Mesothelial cell of epicardium (in vitro differentiated cells): Measurements from ENCODE around the gene TH. TPM values are rescaled to one million over a fixed set of nuclear protein-coding genes. Genes with fewer than 3 reads are reported as not detected.

ENCODE experiments used
- DNase-seq, 2 experiments: peaks; one replicate each; pipeline ENCODE4 v3.0.0; 2021; ENCODE audit warnings: low spot score in 2 of 2; ENCODE audit not compliant: unreplicated experiment in 2 of 2
- H3K27ac Mint-ChIP-seq: 2 replicates; pipeline ENCODE4 v1.8.0; 2021; ENCODE audit warnings: mixed read lengths
- H3K27me3 Mint-ChIP-seq: 2 replicates; pipeline ENCODE4 v1.8.0; 2021; ENCODE audit warnings: low read depth, mixed read lengths
- H3K36me3 Mint-ChIP-seq: 2 replicates; pipeline ENCODE4 v1.8.0; 2021; ENCODE audit warnings: mixed read lengths
- H3K4me1 Mint-ChIP-seq: 2 replicates; pipeline ENCODE4 v1.8.0; 2021; ENCODE audit warnings: mixed read lengths
- H3K4me3 Mint-ChIP-seq: 2 replicates; pipeline ENCODE4 v1.8.0; 2021; ENCODE audit warnings: mild to moderate bottlenecking, moderate library complexity, mixed read lengths
- H3K9me3 Mint-ChIP-seq: 2 replicates; pipeline ENCODE4 v1.8.0; 2021; ENCODE audit warnings: mixed read lengths
- CTCF ChIP-seq: fragments of 200-600 bp; sonication (generic); IDR thresholded peaks from one replicate; pipeline ENCODE4 v1.5.0; 2021; ENCODE audit warnings: antibody characterized with exemption; ENCODE audit not compliant: unreplicated experiment
- total RNA-seq: library from RNA; stranded (reverse); gene quantifications from 3 replicates; pipeline ENCODE4 v1.2.1, GENCODE V29; 2021

Gene TH
- total RNA-seq, 1 donor from 2014 or later: 1.4 TPM

- no peak for DNase-seq
- no peaks in the 10 kb centered on the region for H3K9me3 Mint-ChIP-seq
- no peak overlapping the region for H3K4me3 Mint-ChIP-seq
- H3K4me1 Mint-ChIP-seq: peaks cover 4% of the 10 kb centered on the region
- no peak overlapping the region for H3K27ac Mint-ChIP-seq
- H3K36me3 Mint-ChIP-seq: no peaks in the 10 kb centered on the region
- no peak for TF ChIP-seq CTCF
- H3K27me3 Mint-ChIP-seq: peaks cover 24% of the 10 kb centered on the region
These were observed 13.9 kb upstream of the TH start for GRCh38 chr11:2185324-2186085.

- no peak for TF ChIP-seq CTCF
- H3K36me3 Mint-ChIP-seq: no peaks in the 10 kb centered on the region
- H3K4me3 Mint-ChIP-seq: no peak overlapping the region
- peaks cover 11% of the 10 kb centered on the region for H3K4me1 Mint-ChIP-seq
- H3K27me3 Mint-ChIP-seq: peaks cover 21% of the 10 kb centered on the region
- no peaks in the 10 kb centered on the region for H3K9me3 Mint-ChIP-seq
- H3K27ac Mint-ChIP-seq: no peak overlapping the region
- DNase-seq: no peak
These were observed 11.3 kb upstream of the TH start for GRCh38 chr11:2182692-2183474.

GRCh38 chr11:2182075-2182474 lies 10.5 kb upstream of the TH start:
- H3K27me3 Mint-ChIP-seq: peaks cover 21% of the 10 kb centered on the region
- no peak overlapping the region for H3K4me3 Mint-ChIP-seq
- no peak for DNase-seq
- TF ChIP-seq CTCF: no peak
- no peaks in the 10 kb centered on the region for H3K36me3 Mint-ChIP-seq
- H3K9me3 Mint-ChIP-seq: no peaks in the 10 kb centered on the region
- peaks cover 11% of the 10 kb centered on the region for H3K4me1 Mint-ChIP-seq
- H3K27ac Mint-ChIP-seq: no peak overlapping the region

- Mint-ChIP-seq H3K27ac (no peak overlapping the region), H3K27me3 (peaks cover 21% of the 10 kb centered on the region), H3K4me1 (peaks cover 11% of the 10 kb centered on the region), H3K9me3 (no peaks in the 10 kb centered on the region), H3K36me3 (no peaks in the 10 kb centered on the region), H3K4me3 (no peak overlapping the region)
- no peak for DNase-seq
- no peak for TF ChIP-seq CTCF
These were observed 9.3 kb upstream of the TH start for GRCh38 chr11:2180789-2181370.

GRCh38 chr11:2180347-2180746 lies 8.7 kb upstream of the TH start:
- H3K4me3 Mint-ChIP-seq: no peak overlapping the region
- H3K9me3 Mint-ChIP-seq: no peaks in the 10 kb centered on the region
- DNase-seq: no peak
- H3K36me3 Mint-ChIP-seq: no peaks in the 10 kb centered on the region
- peaks cover 13% of the 10 kb centered on the region for H3K4me1 Mint-ChIP-seq
- H3K27ac Mint-ChIP-seq: no peak overlapping the region
- H3K27me3 Mint-ChIP-seq: peaks cover 20% of the 10 kb centered on the region
- no peak for TF ChIP-seq CTCF
